ENCODE results near the gene SLC49A4. TPM values are rescaled to one million over a fixed set of nuclear protein-coding genes. Genes with fewer than 3 reads are reported as not detected.

Gene SLC49A4
- total RNA-seq, 1 experiment from 2014 or later, result 41.6 TPM

DNA sequence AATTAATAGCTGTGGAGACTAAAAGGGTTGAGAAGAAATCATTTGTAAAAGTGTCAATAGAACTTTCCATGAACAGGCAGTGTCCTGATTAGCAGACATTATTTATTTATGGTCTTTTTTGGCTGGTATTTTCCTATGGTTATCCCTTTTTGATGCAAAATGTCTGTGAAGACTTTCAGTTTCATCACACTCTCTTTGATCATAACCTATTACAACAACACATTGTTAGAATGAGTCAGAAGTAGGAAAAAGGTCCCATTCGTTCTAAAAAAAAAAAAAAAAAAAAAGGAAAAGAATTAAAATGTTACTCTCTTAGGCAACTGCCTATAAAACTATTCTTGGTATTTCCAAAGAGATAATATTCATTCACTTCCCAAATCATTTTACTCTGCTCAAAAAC, 62.1 kb downstream of the SLC49A4 start:
- Mint-ChIP-seq H3K27ac (ENCODE audit: unreplicated experiment) (no peak overlapping the region), H3K9me3 (ENCODE audit: unreplicated experiment) (no peaks in the 10 kb centered on the region), H3K27me3 (ENCODE audit: insufficient read depth, unreplicated experiment) (no peaks in the 10 kb centered on the region), H3K4me3 (ENCODE audit: unreplicated experiment) (no peak overlapping the region), H3K4me1 (ENCODE audit: low read depth, unreplicated experiment) (peaks cover 19% of the 10 kb centered on the region), H3K36me3 (ENCODE audit: insufficient read depth, unreplicated experiment) (peaks cover 27% of the 10 kb centered on the region)
- ChIA-PET CTCF (no interaction called here), POLR2A (no interaction called here)
- no peak overlapping the region for H3K4me3 ChIP-seq (ENCODE audit: low read depth, low read length)
- BruUV-seq (replicated peaks), result no TSS peak
- no peaks in the 10 kb centered on the region for H3K9me3 ChIP-seq
- DNase-seq, result no peak
- H3K4me1 ChIP-seq, result no peaks in the 10 kb centered on the region
- no peaks in the 10 kb centered on the region for H3K27me3 ChIP-seq (replicated peaks; ENCODE audit: control insufficient read depth, insufficient read depth, low read length)
- TF ChIP-seq, protein P1, sequence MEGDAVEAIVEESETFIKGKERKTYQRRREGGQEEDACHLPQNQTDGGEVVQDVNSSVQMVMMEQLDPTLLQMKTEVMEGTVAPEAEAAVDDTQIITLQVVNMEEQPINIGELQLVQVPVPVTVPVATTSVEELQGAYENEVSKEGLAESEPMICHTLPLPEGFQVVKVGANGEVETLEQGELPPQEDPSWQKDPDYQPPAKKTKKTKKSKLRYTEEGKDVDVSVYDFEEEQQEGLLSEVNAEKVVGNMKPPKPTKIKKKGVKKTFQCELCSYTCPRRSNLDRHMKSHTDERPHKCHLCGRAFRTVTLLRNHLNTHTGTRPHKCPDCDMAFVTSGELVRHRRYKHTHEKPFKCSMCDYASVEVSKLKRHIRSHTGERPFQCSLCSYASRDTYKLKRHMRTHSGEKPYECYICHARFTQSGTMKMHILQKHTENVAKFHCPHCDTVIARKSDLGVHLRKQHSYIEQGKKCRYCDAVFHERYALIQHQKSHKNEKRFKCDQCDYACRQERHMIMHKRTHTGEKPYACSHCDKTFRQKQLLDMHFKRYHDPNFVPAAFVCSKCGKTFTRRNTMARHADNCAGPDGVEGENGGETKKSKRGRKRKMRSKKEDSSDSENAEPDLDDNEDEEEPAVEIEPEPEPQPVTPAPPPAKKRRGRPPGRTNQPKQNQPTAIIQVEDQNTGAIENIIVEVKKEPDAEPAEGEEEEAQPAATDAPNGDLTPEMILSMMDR (IDR thresholded peaks at IDR 0.05; ENCODE audit: insufficient read depth in 1 of 2, low read depth in 1 of 2, low read length in 1 of 2, severe bottlenecking in 1 of 2, unreplicated experiment in 1 of 2), result no peak
- intact Hi-C loops (cut with micrococcal nuclease; ENCODE audit: unreplicated experiment), result loop anchor here (5.0 to 10.0 kb wide), 3 partner anchors 88 to 400 kb away; no protein-coding TSS in a partner anchor
- no peaks in the 10 kb centered on the region; the same call in 1 of the 2 replicates for H3K36me3 ChIP-seq (ENCODE audit: control insufficient read depth, insufficient read depth, low read length)

DNA sequence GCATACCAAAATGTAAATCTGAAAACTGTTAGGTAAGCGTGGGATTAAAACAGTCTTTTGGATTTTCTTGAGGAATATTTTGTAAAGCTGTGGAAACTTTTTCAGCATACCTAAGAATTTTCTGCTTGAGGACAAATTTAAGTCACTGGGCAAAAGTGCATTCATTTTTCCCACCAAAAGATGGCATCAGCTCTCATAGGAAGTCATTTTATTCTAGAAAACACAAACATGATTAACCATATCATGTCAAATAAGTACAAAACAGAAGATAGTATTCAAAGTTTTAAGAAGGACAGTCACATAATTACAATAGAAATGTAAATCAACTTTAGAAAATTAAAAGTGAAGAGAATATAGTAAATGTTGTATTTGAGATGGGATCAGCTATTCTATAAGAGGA, 63.5 kb downstream of the SLC49A4 start:
- Mint-ChIP-seq H3K27me3 (ENCODE audit: insufficient read depth, unreplicated experiment) (no peaks in the 10 kb centered on the region), H3K4me1 (ENCODE audit: low read depth, unreplicated experiment) (peaks cover 19% of the 10 kb centered on the region), H3K36me3 (ENCODE audit: insufficient read depth, unreplicated experiment) (peaks cover 27% of the 10 kb centered on the region), H3K4me3 (ENCODE audit: unreplicated experiment) (no peak overlapping the region), H3K27ac (ENCODE audit: unreplicated experiment) (no peak overlapping the region), H3K9me3 (ENCODE audit: unreplicated experiment) (no peaks in the 10 kb centered on the region)
- TF ChIP-seq, protein P1 (IDR thresholded peaks at IDR 0.05; ENCODE audit: insufficient read depth in 1 of 2, low read depth in 1 of 2, low read length in 1 of 2, severe bottlenecking in 1 of 2, unreplicated experiment in 1 of 2), result peak; percentile 33 to 42
- H3K4me3 ChIP-seq (ENCODE audit: low read depth, low read length), result no peak overlapping the region
- ChIA-PET CTCF (interaction anchor here (0.6 to 1.0 kb wide), 2 partner anchors 104 to 208 kb away, joined by 3 to 4 read pairs; partner anchors contain the start of gene PDIA5), POLR2A (no interaction called here)
- H3K27me3 ChIP-seq (replicated peaks; ENCODE audit: control insufficient read depth, insufficient read depth, low read length), result no peaks in the 10 kb centered on the region
- H3K36me3 ChIP-seq (ENCODE audit: control insufficient read depth, insufficient read depth, low read length), result no peaks in the 10 kb centered on the region; the same call in 1 of the 2 replicates
- H3K4me1 ChIP-seq, result no peaks in the 10 kb centered on the region
- DNase-seq, result peak in 1 of 2 experiments; percentile 12
- no peaks in the 10 kb centered on the region for H3K9me3 ChIP-seq
- intact Hi-C loops (cut with micrococcal nuclease; ENCODE audit: unreplicated experiment), result loop anchor here (1.0 to 10.0 kb wide), 5 partner anchors 32 to 399 kb away; no protein-coding TSS in a partner anchor
- no TSS peak for BruUV-seq (replicated peaks)

- Mint-ChIP-seq H3K4me3 (ENCODE audit: unreplicated experiment) (no peak overlapping the region), H3K36me3 (ENCODE audit: insufficient read depth, unreplicated experiment) (peaks cover 24% of the 10 kb centered on the region), H3K4me1 (ENCODE audit: low read depth, unreplicated experiment) (peaks cover 18% of the 10 kb centered on the region), H3K27me3 (ENCODE audit: insufficient read depth, unreplicated experiment) (no peaks in the 10 kb centered on the region), H3K9me3 (ENCODE audit: unreplicated experiment) (no peaks in the 10 kb centered on the region), H3K27ac (ENCODE audit: unreplicated experiment) (no peak overlapping the region)
- DNase-seq, result no peak
- no TSS peak for BruUV-seq (replicated peaks)
- CTCF ChIA-PET, result interaction anchor here (1.0 kb wide), 1 partner anchor 105 kb away, joined by 4 read pairs; no protein-coding TSS in a partner anchor
- Histone ChIP-seq H3K27me3 (replicated peaks; ENCODE audit: control insufficient read depth, insufficient read depth, low read length) (no peaks in the 10 kb centered on the region), H3K36me3 (ENCODE audit: control insufficient read depth, insufficient read depth, low read length) (no peaks in the 10 kb centered on the region; the same call in 1 of the 2 replicates), H3K4me3 (ENCODE audit: low read depth, low read length) (no peak overlapping the region), H3K4me1 (no peaks in the 10 kb centered on the region), H3K9me3 (no peaks in the 10 kb centered on the region)
- POLR2A ChIA-PET, result no interaction called here
- TF ChIP-seq, protein P1 (IDR thresholded peaks at IDR 0.05; ENCODE audit: insufficient read depth in 1 of 2, low read depth in 1 of 2, low read length in 1 of 2, severe bottlenecking in 1 of 2, unreplicated experiment in 1 of 2), result no peak
- intact Hi-C loops (cut with micrococcal nuclease; ENCODE audit: unreplicated experiment), result loop anchor here (5.0 to 10.0 kb wide), 3 partner anchors 86 to 398 kb away; no protein-coding TSS in a partner anchor
Observed at GRCh38 chr3:122859021-122859805, 64.3 kb downstream of the SLC49A4 start.
